SK-N-SH treated with all-trans-retinoic acid at 6 μM for 48 hours (cell line): ENCODE data around the gene MYO9A.
A peak's percentile ranks its signal among the peaks of the same experiment; 100 is the strongest.

ENCODE experiments used
- ATAC-seq: fragments of 200-7000 bp; cut with Tn5 transposase; 3 replicates; pipeline ENCODE4 v1.9.1; 2020; ENCODE audit warnings: mild to moderate bottlenecking, moderate library complexity
- ARNTL ChIP-seq: fragments of 450-650 bp; formaldehyde crosslinking; IDR thresholded peaks from 2 replicates; pipeline ENCODE4 v1.5.0; 2020; ENCODE audit warnings: low read depth, mild to moderate bottlenecking, moderate library complexity, borderline replicate concordance
- BACH2 ChIP-seq: fragments of 250-450 bp; sonication (Bioruptor Pico); IDR thresholded peaks from 2 replicates; pipeline ENCODE4 v1.9.0; 2021; ENCODE audit warnings: mild to moderate bottlenecking, borderline replicate concordance
- CREB5 ChIP-seq: fragments of 250-450 bp; sonication (Bioruptor Pico); IDR thresholded peaks from 2 replicates; pipeline ENCODE4 v1.5.1; 2020; ENCODE audit warnings: low read depth, mild to moderate bottlenecking, moderate library complexity
- CSDC2 ChIP-seq: fragments of 250-450 bp; sonication (Bioruptor Pico); IDR thresholded peaks from 2 replicates; pipeline ENCODE4 v1.5.0; 2020; ENCODE audit warnings: mild to moderate bottlenecking, moderate library complexity
- CSRNP3 ChIP-seq: fragments of 250-450 bp; sonication (Bioruptor Pico); IDR thresholded peaks from 2 replicates; pipeline ENCODE4 v1.5.1; 2021; ENCODE audit warnings: mild to moderate bottlenecking, moderate library complexity
- ESRRG ChIP-seq: fragments of 250-450 bp; sonication (Bioruptor Pico); IDR thresholded peaks from 2 replicates; pipeline ENCODE4 v1.6.1; 2021; ENCODE audit warnings: mild to moderate bottlenecking
- GLIS3 ChIP-seq: fragments of 250-450 bp; sonication (Bioruptor Pico); IDR thresholded peaks from 2 replicates; pipeline ENCODE4 v1.5.0; 2020; ENCODE audit warnings: mild to moderate bottlenecking, moderate library complexity
- ISL1 ChIP-seq: fragments of 250-450 bp; sonication (Bioruptor Pico); IDR thresholded peaks from 2 replicates; pipeline ENCODE4 v2.1.2; 2022; ENCODE audit warnings: mild to moderate bottlenecking, moderate library complexity
- PATZ1 ChIP-seq: fragments of 250-450 bp; sonication (Bioruptor Pico); IDR thresholded peaks from 2 replicates; pipeline ENCODE4 v1.8.0; 2020; ENCODE audit warnings: mild to moderate bottlenecking, moderate library complexity, borderline replicate concordance
- POU6F1 ChIP-seq: fragments of 250-450 bp; sonication (Bioruptor Pico); IDR thresholded peaks from 2 replicates; pipeline ENCODE4 v1.8.0; 2021; ENCODE audit warnings: low read depth, mild to moderate bottlenecking, moderate library complexity, borderline replicate concordance
- PPARA ChIP-seq: fragments of 250-450 bp; sonication (Bioruptor Pico); IDR thresholded peaks from 2 replicates; pipeline ENCODE4 v1.5.0; 2020; ENCODE audit warnings: mild to moderate bottlenecking, borderline replicate concordance
- RARB ChIP-seq: fragments of 250-450 bp; sonication (Bioruptor Pico); IDR thresholded peaks from 2 replicates; pipeline ENCODE4 v1.8.0; 2021; ENCODE audit warnings: mild to moderate bottlenecking, moderate library complexity
- SNAI2 ChIP-seq: fragments of 250-450 bp; sonication (Bioruptor Pico); IDR thresholded peaks from 2 replicates; pipeline ENCODE4 v1.5.0; 2020; ENCODE audit warnings: mild to moderate bottlenecking, moderate library complexity
- TCF4 ChIP-seq: fragments of 250-450 bp; sonication (Bioruptor Pico); IDR thresholded peaks from 2 replicates; pipeline ENCODE4 v1.8.0; 2021; ENCODE audit warnings: mild to moderate bottlenecking, moderate library complexity, borderline replicate concordance
- TOX ChIP-seq: fragments of 250-450 bp; sonication (Bioruptor Pico); IDR thresholded peaks from 2 replicates; pipeline ENCODE4 v1.8.0; 2021; ENCODE audit warnings: mild to moderate bottlenecking, moderate library complexity, borderline replicate concordance
- TSHZ2 ChIP-seq: fragments of 250-450 bp; sonication (Bioruptor Pico); IDR thresholded peaks from 2 replicates; pipeline ENCODE4 v1.5.0; 2020; ENCODE audit warnings: mild to moderate bottlenecking, moderate library complexity
- ZC3H10 ChIP-seq: fragments of 250-450 bp; sonication (Bioruptor Pico); IDR thresholded peaks from 2 replicates; pipeline ENCODE4 v1.5.1; 2021; ENCODE audit warnings: mild to moderate bottlenecking, moderate library complexity
- ZFP3 ChIP-seq: fragments of 250-450 bp; sonication (Bioruptor Pico); IDR thresholded peaks from 2 replicates; pipeline ENCODE4 v1.5.0; 2020; ENCODE audit warnings: mild to moderate bottlenecking, moderate library complexity
- ZFP30 ChIP-seq: fragments of 450-650 bp; formaldehyde crosslinking; IDR thresholded peaks from 2 replicates; pipeline ENCODE4 v1.5.0; 2022; ENCODE audit warnings: mild to moderate bottlenecking, moderate library complexity
- ZNF565 ChIP-seq: fragments of 450-650 bp; formaldehyde crosslinking; conservative IDR thresholded peaks from 2 replicates; pipeline ENCODE4 v1.5.0; 2020; ENCODE audit warnings: low read depth, mild to moderate bottlenecking, moderate library complexity
- ZNF70 ChIP-seq: fragments of 450-650 bp; formaldehyde crosslinking; IDR thresholded peaks from 2 replicates; pipeline ENCODE4 v1.5.0; 2020; ENCODE audit warnings: mild to moderate bottlenecking, moderate library complexity

Gene MYO9A

GRCh38 chr15:72050700-72051099 is 67.2 kb downstream of the MYO9A start:
- no peak for ATAC-seq
- TF ChIP-seq TOX: no peak
- no peak for TF ChIP-seq ISL1 (CRISPR knock-in tag)
- no peak for TF ChIP-seq PPARA
- TF ChIP-seq CSDC2 (CRISPR knock-in tag): no peak
- TF ChIP-seq ESRRG (CRISPR knock-in tag): no peak
- no peak for TF ChIP-seq TCF4 (CRISPR knock-in tag)
- no peak for TF ChIP-seq ZNF70 (CRISPR knock-in tag)
- TF ChIP-seq GLIS3: no peak
- no peak for TF ChIP-seq CSRNP3 (CRISPR knock-in tag)
- no peak for TF ChIP-seq ZC3H10 (CRISPR knock-in tag)
- TF ChIP-seq ZFP3 (CRISPR knock-in tag): no peak
- TF ChIP-seq BACH2 (CRISPR knock-in tag): no peak
- no peak for TF ChIP-seq TSHZ2 (CRISPR knock-in tag)
- TF ChIP-seq ZFP30 (CRISPR knock-in tag): no peak
- TF ChIP-seq SNAI2: no peak
- no peak for TF ChIP-seq RARB (CRISPR knock-in tag)
- TF ChIP-seq CREB5 (CRISPR knock-in tag): no peak
- no peak for TF ChIP-seq POU6F1 (CRISPR knock-in tag)

- ATAC-seq: peak; percentile 30; the same call in 1 of the 3 replicates
- no peak for TF ChIP-seq ESRRG (CRISPR knock-in tag)
- TF ChIP-seq GLIS3: no peak
- no peak for TF ChIP-seq SNAI2
- no peak for TF ChIP-seq ZFP30 (CRISPR knock-in tag)
- no peak for TF ChIP-seq RARB (CRISPR knock-in tag)
- no peak for TF ChIP-seq ARNTL (CRISPR knock-in tag)
- TF ChIP-seq CSRNP3 (CRISPR knock-in tag): no peak
- no peak for TF ChIP-seq PATZ1 (CRISPR knock-in tag)
- no peak for TF ChIP-seq CSDC2 (CRISPR knock-in tag)
- TF ChIP-seq TOX: no peak
- no peak for TF ChIP-seq POU6F1 (CRISPR knock-in tag)
- no peak for TF ChIP-seq ZFP3 (CRISPR knock-in tag)
- no peak for TF ChIP-seq PPARA
- no peak for TF ChIP-seq TCF4 (CRISPR knock-in tag)
- TF ChIP-seq ZNF565 (CRISPR knock-in tag): no peak
- TF ChIP-seq, all 23 proteins: peak for 0
Measured at GRCh38 chr15:72047020-72047419, 70.9 kb downstream of the MYO9A start.
